GM15510 (cell line): ENCODE data around the gene PHF21B.

Source experiments
- POLR2A ChIP-seq: IDR thresholded peaks from 3 replicates; pipeline ENCODE4 v1.6.1; 2011; ENCODE audit warnings: borderline replicate concordance; ENCODE audit not compliant: insufficient read length; ENCODE audit errors: extremely low read depth

PHF21B gene

DNA sequence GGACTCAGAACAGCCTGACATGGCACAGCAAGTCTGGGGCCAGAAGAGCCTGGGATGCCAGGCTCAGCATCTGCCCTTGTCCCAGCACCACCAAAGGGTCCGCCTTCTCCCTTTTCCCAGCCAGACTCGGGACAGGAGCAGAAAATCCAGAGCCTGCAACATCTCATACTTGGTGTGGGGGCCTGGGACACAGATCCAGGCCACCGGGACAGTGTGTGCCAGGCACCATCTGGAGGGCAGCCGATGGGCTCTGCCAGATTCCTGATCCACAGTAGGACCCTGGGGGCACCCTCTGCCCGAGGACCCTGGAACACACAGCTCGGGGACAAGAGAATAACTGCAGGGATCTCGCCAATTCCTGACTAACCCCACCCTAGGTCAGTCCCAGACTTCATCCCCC is 67.7 kb downstream of the PHF21B start:
- no peak for TF ChIP-seq POLR2A

DNA sequence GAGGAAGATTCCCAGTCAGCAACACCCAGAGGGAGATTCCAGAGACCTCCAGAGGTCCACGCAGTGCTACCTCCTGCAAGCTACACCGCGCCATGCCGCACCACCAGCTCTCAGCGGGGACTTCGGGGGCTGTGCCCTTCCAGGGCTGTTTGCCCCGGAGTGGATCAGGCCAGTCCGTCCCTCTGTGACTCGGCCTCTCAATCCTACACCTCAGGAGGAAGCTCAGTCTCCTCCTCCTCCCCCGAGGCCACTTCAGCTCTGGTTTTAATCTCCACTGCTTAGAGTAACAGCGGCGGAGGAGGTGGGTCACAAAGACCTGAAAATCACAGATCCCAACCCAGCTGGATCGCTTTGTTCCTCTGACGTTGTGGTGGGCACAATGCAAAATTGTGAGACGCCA is 68.6 kb downstream of the PHF21B start:
- TF ChIP-seq POLR2A, result no peak

DNA sequence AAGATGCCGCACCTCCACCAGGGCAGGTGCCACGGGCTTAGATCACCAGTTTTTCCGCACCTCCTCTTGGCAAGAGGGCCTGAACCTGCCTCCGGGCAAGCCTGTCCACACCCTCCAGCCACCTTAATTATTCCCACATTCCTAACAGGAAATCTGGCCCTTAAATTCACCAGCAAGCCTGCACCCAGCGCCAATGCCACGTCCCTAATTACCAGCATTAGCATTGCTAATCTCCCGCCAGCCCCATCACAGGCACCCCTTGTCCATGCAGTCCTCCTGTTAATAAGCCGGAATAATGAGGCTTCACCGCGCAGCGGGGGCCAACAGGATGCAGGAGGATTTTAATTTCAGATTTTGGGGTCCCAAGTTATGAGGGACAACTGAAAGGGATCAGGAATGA is 69.7 kb downstream of the PHF21B start:
- TF ChIP-seq POLR2A, result no peak

DNA sequence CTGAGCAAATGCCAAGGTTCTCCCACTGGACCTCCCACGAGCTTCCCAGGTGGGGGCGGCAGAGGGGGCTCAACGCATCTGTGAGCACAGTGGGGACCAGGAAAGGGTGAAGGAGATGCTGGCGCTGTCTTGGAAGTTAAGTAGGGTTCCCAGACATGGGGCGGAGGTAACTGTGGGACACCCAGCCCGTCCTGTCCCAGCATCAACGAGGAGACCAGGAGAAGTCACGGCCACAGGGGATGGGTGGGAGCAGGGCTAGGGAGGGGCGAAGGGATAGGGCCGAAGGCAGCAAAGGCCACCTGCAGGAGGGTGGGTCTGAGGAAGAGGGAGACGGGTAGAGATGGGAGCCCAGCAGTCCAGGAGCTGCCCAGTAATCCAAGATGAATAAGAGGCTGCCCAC is 70.4 kb downstream of the PHF21B start:
- TF ChIP-seq POLR2A, result no peak

DNA sequence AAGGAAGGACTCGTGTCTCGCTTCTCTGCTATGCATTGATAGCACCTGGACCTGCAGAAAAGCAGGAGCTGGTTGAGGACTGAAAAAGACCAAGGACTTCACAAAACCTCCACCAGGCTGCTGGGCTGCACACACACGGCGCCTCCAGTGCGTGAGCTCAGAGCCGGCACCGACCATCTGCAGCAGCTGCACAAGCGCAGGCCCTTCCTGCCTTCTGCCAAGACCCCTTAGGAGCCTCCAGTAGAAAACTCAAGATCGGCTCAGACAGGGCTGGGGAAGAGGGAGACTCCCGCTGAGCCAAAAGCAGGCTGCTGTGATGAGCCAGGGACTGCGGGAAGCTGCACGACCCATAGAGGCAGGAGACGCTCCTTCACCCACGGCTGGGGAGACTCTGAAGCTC is 70.9 kb downstream of the PHF21B start:
- TF ChIP-seq POLR2A, result no peak

DNA sequence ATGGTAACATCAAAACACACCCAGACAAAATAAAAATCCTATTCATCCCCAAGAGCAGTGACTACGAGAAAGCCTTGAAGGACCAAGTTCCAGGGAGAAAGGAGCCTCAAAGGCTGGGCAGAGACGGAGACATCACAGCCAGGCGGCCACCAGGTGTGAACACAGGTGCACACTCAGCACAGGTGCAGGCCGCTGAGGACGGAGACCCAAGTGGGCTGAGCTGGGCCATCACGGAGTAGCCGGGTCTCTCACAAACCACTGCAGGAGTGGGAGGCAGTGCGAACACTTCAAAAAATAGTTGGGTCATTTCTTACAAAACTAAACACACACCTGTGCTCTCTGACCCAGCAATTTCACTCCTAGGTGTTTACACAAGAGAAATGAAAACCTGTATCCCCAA is 72.6 kb downstream of the PHF21B start:
- no peak for TF ChIP-seq POLR2A

DNA sequence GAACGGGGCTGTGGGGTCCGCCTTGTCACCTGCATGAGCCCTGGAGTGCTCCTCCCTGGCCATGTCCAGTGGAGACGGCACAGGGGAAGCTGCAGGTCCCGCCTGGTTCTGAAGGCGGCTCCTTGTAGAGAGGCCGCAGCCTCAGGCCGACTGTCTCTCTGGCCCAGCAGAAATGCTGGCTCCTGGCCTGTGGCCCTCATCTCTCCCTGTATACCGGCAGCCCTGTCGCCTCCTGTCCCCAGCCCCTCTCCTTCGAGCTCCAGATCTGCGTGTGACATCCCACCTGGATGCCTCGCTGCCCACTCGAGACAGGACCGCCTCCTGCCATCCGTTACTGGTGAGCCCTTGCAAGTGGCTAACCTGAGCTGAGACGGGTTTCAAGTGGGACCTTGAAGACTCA is 73.6 kb downstream of the PHF21B start:
- TF ChIP-seq POLR2A, result no peak

DNA sequence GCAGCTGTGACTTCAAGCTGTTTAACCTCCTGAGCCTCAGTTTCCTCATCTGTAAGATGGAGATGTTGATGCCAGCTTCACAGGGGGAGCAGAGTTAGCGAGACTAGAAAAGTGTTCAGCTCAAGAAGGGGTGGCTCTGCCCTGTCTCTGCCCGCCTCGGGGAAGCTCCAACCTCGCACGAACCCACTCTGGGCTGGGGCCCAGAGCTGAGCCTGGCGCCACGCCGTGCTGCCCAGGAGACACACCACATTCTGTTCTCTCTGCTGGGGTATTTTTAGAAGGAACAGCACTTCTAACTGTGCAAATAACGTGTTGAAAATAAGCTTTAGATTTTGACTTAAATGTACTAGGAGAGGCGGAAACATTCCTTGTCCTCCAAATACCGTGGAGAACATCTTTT is 74.1 kb downstream of the PHF21B start:
- no peak for TF ChIP-seq POLR2A

DNA sequence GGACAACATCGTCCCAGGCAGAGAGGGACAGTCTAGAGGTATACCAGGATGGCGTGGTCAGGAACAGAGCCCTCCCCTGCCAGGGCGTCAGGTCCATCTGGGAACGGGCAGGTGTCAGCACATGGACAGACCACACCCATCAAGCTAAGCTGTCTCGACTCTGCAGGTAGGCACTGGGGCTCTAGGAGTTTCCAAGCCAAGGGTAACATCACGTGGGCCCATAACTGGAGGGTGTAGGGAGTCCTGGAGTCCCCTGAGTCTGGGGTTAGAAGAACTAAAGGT is 75.4 kb downstream of the PHF21B start:
- no peak for TF ChIP-seq POLR2A

DNA sequence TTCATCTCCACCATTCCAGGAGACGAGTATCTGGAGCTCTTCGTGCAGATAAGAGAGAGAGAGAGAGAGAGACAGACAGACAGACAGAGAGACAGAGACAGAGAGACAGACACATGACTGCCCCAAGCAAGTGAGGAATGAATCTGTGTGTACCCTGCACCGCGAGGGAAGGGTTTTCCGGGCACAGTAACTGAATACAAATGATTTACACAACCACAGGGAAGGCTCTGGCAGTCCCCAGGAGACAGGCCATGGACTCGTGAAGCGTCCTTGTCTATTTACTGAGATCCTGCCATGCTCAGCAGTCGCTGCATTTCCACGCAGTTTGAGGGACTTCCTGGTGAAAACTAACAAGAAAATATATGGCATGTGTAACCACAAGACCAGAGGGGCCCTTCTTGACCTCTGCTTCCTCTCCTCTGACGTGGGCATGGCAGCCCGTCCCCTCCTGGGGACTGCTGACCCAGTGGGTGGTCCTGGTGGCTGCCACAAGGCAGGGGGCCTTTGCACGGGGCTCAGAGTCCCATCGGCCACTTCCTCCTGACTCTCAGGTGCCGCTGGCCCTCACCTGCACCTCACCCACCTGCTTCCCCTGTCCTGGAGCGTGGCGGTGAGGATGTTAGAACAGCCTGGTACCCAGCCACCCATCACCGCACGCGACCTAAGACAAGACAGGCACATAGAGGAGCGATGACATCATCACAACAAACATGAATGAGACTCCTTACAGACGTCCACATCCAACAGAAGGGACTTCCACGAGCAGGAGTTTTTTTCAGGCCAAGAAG is 75.9 kb downstream of the PHF21B start:
- TF ChIP-seq POLR2A, result no peak

DNA sequence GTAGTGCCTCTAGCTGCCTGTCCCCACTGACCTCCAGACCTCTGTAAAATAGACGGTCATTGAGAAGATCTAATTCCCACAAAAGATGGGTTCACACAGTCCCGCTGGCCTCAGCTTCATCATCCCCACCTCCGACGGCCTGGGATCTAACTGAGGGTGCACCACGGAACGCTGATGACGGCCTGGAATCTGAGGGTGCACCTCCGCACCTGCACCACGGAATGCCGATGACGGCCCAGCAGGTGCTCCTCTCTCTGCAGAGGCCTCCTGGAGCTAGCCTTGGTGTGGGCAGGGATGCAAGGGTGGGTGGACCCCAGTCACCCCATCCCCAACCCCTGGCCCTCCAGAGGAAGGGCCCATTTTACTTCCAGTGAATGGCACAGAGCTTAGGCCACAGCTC is 77.3 kb downstream of the PHF21B start:
- TF ChIP-seq POLR2A, result no peak

DNA sequence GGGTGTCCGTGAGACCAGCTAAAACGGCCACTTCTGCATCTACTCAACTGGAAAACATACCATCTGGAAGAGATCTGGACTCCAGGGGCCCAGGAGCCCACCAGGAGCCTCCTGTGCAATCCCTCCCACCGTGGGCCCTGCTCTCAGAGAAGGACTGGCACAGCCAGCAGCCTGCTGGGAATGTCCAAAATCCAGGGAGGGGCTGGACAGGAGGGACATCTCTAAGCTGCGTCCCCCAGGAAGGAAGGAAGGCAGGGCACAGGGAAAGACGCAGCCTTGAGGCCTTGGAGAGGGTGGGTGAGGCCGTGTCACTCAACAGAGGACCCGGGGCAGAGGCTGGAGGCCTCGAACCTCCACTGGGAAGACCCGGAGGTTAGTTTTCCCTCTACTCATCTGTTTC is 78.0 kb downstream of the PHF21B start:
- no peak for TF ChIP-seq POLR2A

DNA sequence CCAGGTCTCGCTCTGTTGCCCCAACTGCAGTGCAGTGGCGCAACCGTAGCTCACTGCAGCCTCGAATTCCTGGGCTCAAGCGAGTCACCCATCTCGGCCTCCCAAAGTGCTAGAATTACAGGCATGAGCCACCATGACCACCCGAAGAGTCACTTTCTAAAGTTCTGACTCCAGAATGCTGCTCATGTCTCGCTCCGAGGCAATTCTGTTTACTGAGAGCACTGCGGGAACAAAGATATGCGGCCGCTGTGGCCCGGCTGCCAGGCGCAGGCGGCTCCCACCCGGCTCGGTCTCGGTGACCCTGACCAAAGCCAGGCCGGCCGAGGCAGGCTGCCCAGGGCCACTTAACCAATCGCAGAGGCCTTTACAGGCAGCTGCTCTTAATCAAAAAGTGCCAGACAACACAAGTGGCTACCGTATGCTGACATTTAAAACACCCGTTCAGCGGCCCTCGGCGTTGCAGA is 78.7 kb downstream of the PHF21B start:
- no peak for TF ChIP-seq POLR2A

DNA sequence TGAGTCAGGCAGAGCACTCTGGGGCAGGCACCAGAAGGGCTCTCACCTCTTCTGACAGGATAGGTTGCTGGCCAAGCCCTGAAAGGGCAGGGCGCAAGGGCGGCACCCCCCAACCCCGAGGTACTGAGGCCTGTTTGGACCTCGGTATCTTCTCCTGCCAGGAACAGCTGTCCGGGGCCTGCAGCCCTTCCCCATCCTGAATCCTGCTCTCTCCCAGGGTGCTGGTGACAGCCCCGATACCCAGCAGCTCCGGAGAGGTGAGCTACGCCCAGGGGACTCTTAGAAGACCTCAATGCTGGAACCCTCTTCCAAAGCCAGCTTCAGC is 79.1 kb downstream of the PHF21B start:
- no peak for TF ChIP-seq POLR2A

DNA sequence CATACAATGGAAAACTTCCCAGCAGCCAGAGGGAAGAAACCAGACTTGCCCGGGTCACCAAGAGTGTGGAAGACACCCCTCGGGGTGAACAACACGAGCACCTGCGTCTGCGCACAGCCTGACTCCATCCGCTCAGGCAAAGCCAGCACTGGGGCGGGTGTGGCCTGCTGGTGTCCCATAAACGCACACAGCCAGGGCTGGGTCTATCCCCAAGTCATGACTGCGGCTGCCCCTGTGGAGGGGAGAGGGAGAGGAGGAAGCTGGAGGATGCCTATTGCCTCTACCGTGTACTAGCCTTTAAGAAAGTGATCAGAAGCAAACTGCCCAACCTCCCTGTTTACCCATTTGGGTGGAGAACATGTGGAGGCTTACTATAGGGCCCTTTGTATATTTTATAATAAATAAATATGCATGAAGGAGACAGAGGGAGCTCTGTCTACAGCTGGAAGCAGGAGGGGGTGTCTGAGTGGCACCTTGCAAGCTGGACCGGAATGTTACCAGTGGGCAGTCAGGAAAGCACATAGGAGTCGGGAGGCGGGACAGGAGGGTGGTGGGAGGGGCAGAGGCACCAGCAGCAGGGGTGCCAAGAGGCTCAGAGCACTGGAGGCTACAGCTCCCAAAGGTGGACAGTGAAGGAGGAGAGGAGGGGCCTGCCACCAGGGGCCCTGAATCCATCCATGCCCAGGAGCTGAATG is 79.6 kb downstream of the PHF21B start:
- TF ChIP-seq POLR2A, result no peak

DNA sequence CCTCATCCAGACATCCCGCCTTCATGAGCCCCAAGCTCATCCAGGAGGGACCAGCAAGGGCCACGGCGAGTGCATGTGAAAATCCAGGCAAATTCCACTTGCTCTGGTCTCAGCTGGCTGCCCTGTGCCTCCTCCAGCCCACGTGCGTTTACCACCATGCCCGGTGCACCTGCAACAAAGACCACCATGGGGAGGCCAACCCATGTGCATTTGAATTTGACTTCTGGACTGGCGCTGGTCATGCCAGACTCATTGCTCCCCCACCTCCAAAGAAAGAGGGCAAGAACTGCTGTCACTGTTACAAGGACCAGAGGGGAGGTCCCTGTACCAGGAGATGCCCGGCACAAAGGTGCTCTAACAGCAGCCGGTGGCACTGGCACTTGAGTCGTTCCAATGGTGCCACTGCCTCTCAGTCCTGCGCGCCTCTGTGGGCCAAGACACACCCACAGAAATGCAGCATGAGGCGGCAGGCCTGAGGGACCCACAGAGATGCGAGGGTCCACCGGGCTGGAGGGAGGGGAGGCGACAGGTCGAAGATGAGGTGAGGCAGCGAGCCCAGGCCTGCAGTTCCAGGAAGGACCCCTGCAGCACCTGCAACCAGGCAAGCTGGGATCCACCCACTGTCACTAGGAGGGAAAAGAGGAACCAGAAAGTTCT is 80.3 kb downstream of the PHF21B start:
- TF ChIP-seq POLR2A, result no peak
